Measurements from ENCODE around the gene NME5.

Gene NME5

GRCh38 chr5:138132543-138132942, 6.7 kb downstream of the NME5 start:
- no peak for DNase-seq (ENCODE audit: low read depth)

DNA sequence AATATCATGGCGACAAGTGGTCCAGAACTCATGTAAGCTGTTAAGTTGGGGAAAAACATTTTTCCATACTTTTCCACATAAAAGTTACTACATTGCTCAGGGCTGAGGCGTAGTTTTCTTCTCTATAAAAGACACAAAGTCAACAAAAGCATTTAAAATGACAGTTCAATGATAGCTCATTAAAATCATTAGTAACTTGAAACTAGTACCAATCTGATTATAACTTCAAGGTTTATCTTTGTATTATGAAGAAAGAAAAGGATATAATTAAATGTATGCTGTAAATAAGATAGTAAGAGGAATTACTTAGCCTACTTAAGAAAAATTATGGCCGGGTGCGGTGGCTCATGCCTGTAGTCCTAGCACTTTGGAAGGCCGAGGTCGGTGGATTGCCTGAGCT, 9.9 kb downstream of the NME5 start:
- DNase-seq (ENCODE audit: low read depth): no peak

DNA sequence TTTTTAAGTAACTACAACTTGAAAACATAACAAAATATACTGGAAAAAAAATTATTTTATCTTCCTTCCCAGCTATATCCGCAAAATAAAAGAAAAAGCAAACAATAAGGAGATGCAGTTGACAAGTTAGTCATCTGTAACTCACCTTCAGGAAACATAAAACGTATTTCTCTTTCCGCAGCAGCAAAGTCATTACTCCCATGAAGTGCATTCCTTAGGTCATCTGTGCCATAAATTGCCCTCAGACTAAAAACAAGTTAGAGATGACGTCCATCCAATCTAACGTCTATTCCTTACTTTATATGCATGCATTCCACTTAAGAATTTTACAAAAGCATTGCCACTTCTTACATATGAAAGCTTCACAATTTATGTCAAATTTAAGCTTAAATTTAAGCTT, 10.9 kb downstream of the NME5 start:
- no peak for DNase-seq (ENCODE audit: low read depth)

DNA sequence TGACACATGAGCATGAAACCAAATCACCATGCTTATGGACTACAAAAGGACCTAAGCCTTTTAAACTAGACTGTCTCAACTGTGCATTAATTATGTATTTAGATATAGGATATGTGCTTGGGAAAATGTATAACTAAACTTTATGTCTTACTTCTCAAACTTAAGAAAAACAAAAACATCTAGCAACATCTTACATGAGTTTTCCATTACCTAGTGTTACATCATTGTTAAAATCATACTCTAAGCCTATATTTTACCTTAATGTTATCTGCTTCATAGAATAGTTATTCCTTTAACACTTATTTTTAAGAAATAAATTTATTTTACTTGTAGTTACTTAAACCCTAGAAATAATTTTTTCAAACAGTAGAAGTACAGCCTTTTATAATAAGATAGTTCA, 24.0 kb downstream of the NME5 start:
- DNase-seq (ENCODE audit: low read depth): no peak

GRCh38 chr5:138111937-138112336, 27.3 kb downstream of the NME5 start:
- no peak for DNase-seq (ENCODE audit: low read depth)

DNA sequence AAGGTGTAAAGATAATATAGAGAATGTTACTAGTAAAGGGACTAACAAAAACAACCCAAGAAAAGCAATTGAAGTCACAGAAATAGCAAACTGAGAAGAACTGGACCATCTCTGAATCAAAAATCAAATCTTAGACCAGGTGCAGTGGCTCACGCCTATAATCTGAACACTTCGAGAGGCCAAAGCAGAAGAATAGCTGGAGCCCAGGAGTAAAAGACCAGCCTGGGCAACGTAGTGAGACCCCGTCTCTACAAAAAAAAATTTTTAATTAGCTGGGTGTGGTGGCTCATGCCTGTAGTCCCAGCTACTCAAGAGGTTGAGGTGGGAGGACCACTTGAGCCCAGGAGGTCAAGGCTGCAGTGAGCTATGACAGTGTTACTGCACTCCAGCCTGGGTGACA, 28.0 kb downstream of the NME5 start:
- no peak for DNase-seq (ENCODE audit: low read depth)

- DNase-seq (ENCODE audit: low read depth): no peak
Observed at GRCh38 chr5:138110266-138110963, 28.8 kb downstream of the NME5 start.

GRCh38 chr5:138109463-138110265, 29.6 kb downstream of the NME5 start:
- DNase-seq (ENCODE audit: low read depth): no peak

GRCh38 chr5:138107213-138107612, 32.0 kb downstream of the NME5 start:
- DNase-seq (ENCODE audit: low read depth): no peak

DNA sequence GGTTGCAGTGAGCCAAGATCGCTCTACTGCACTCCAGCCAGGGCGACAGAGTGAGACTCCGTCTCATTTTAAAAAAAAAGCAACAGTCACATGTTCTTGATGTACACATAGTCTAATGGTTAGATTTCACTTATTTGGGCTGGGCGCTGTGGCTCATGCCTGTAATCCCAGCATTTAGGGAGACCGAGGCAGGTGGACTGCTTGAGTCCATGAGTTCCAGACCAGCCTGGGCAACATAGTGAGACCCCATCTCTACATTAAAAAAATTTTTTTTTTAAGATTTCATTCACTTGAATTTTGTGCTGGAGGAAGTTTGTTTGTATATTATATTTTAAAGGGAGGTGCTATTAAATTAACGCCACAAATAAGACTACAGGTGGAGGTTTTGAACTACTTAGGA, 33.5 kb downstream of the NME5 start:
- no peak for DNase-seq (ENCODE audit: low read depth)

- DNase-seq (ENCODE audit: low read depth): no peak
Observed at GRCh38 chr5:138103319-138103637, 36.0 kb downstream of the NME5 start.

GRCh38 chr5:138102454-138103318, 36.5 kb downstream of the NME5 start:
- DNase-seq (ENCODE audit: low read depth): no peak

DNA sequence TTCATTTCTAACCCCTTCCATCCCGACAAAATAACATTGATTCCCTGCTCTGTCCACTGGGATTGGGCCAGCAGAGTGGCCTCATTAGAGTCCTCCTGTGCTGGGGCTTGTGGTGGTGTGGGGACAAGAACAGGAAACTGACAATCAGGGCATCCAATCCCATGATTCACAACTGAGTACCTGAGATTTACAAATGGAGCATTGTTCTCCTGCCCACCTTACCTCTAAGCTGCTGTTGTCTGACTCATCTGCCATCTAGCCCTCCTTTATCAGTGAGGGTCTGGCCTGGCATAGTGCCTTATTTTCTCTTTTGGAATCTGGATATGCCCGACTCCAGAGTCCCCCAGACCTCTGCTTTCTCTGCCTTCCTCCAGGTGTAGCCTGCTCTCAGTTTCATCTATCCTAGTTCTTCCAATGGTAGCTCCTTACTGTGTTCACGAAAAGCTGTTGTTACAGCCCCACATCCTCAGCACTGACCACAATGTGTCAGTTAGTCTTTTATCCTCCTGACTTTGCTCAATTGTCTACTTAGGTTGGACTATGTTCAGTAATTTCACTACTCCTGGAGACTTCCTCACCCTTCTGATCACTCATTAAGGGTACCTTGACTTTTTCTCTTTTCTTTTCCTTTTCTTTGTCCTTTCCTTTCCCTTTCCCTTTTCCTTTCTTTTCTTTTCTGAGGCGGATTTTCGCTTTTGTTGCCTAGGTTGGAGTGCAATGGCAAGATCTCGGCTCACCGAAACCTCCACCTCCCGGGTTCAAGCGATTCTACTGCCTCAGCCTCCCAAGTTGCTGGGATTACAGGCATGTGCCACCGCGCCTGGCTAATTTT, 42.0 kb downstream of the NME5 start:
- no peak for DNase-seq (ENCODE audit: low read depth)

GRCh38 chr5:138096363-138096762, 42.9 kb downstream of the NME5 start:
- no peak for DNase-seq (ENCODE audit: low read depth)

DNA sequence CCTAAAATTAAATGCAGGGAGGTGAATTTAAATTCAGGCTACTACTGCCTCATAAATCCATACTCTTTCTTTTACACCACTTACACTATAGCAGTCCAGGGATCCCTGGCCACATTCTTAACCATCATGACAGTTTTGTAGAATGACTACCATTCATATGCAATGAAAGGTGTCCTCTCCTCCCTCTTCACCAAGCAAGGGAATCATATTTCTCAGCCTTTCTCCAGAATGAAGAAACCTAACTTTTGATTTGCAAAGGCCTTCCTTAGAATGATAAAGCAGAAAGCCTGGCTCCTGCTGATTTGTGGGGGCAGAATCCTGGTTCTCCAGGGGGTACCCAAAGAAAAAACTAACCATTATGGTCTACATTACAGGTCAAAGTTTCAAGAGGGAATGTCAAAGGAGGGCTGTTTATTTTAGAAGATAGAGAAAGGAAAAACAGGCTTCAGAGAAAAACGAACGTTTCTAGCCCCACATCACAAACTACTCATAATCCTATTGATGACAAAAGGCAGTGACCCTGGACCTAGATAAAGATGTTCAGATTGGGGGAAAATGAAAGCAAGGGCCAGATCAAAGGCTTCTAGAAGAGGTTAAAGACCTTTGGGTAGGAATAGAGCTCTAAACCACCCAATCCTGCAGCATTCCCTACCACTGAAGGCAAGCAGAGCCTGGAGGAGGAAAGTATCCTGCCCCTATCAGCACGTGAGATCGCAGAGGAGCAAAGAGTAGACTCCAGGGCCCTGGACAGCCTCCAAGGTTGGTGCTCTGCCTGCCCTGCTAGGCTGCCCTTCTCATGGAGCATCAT, 43.9 kb downstream of the NME5 start:
- no peak for DNase-seq (ENCODE audit: low read depth)

GRCh38 chr5:138093036-138093435, 46.2 kb downstream of the NME5 start:
- no peak for DNase-seq (ENCODE audit: low read depth)

- no peak for DNase-seq (ENCODE audit: low read depth)
Observed at GRCh38 chr5:138092301-138092700, 46.9 kb downstream of the NME5 start.

- no peak for DNase-seq (ENCODE audit: low read depth)
Observed at GRCh38 chr5:138091685-138092084, 47.5 kb downstream of the NME5 start.

- DNase-seq (ENCODE audit: low read depth): no peak
Observed at GRCh38 chr5:138083702-138084101, 55.5 kb downstream of the NME5 start, which contains the start of gene WNT8A. TSS of gene WNT8A (plus strand) at chr5:138084033. CDS start at chr5:138084128, 95 bp downstream.

DNA sequence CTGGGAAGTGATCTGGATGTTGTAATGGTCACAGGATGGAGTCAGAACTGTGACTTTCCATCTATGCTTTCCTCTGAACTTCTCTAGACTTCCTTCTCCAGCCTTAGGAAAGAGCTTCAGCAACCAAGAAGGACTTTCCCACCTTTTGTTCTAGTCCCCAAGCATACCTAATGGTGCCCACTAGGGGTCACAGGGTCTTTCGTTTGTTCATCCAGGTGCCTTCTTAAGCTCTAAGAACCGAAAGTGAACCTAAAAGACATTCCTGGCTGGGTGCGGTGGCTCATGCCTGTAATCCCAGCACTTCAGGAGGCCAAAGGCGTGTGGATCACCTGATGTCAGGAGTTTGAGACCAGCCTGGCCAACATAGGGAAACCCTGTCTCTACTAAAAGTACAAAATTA, 57.2 kb downstream of the NME5 start:
- DNase-seq (ENCODE audit: low read depth): no peak

Measured in stimulated activated CD8-positive, alpha-beta memory T cell treated with anti-CD3 and anti-CD28 coated beads, Interleukin-15, amount 100 ng/mL, for 1 hour (primary cell).